GM23248 (cell line): ENCODE data around the gene GRIK3. TPM values are rescaled to one million over a fixed set of nuclear protein-coding genes. Genes with fewer than 3 reads are reported as not detected.

ENCODE experiments used
- DNase-seq: peaks from one replicate; pipeline ENCODE4 v3.0.0-alpha.2; 2015
- H2AFZ ChIP-seq: fragments of 200-600 bp; sonication (generic); 2 replicates; pipeline ENCODE4 v1.6.1; 2016; ENCODE audit warnings: antibody characterized with exemption
- H3F3A ChIP-seq: fragments of 200-600 bp; sonication (generic); 2 replicates; pipeline ENCODE4 v1.6.1; 2016; ENCODE audit warnings: mild to moderate bottlenecking, antibody characterized with exemption, mixed run types; ENCODE audit not compliant: insufficient read depth
- H3K27ac ChIP-seq: fragments of 200-600 bp; sonication (generic); 2 replicates; pipeline ENCODE4 v1.5.1; 2016; ENCODE audit warnings: mild to moderate bottlenecking
- H3K27me3 ChIP-seq: fragments of 200-600 bp; sonication (generic); replicated peaks from 2 replicates; pipeline ENCODE4 v1.6.1; 2016; ENCODE audit warnings: mild to moderate bottlenecking; ENCODE audit not compliant: insufficient read depth
- H3K36me3 ChIP-seq: fragments of 200-600 bp; sonication (generic); 2 replicates; pipeline ENCODE4 v1.6.1; 2016; ENCODE audit warnings: low read depth, mild to moderate bottlenecking
- H3K4me1 ChIP-seq: fragments of 200-600 bp; sonication (generic); 2 replicates; pipeline ENCODE4 v1.6.1; 2016; ENCODE audit warnings: mild to moderate bottlenecking; ENCODE audit not compliant: insufficient read depth
- H3K4me2 ChIP-seq: fragments of 200-600 bp; sonication (generic); one replicate; pipeline ENCODE4 v1.6.1; 2016; ENCODE audit warnings: mild to moderate bottlenecking; ENCODE audit not compliant: unreplicated experiment
- H3K4me3 ChIP-seq: fragments of 200-600 bp; sonication (generic); 2 replicates; pipeline ENCODE4 v1.5.1; 2016; ENCODE audit warnings: mild to moderate bottlenecking
- H3K79me2 ChIP-seq: fragments of 200-600 bp; sonication (generic); 2 replicates; pipeline ENCODE4 v1.6.1; 2016; ENCODE audit warnings: mild to moderate bottlenecking; ENCODE audit not compliant: insufficient read depth
- H3K9ac ChIP-seq: fragments of 200-600 bp; sonication (generic); 2 replicates; pipeline ENCODE4 v1.6.1; 2016; ENCODE audit warnings: mild to moderate bottlenecking
- H3K9me2 ChIP-seq: fragments of 200-600 bp; sonication (generic); 2 replicates; pipeline ENCODE4 v1.6.1; 2016; ENCODE audit warnings: mixed run types, mild to moderate bottlenecking, moderate library complexity; ENCODE audit not compliant: insufficient read depth
- H3K9me3 ChIP-seq: fragments of 200-600 bp; sonication (generic); one replicate; pipeline ENCODE4 v1.6.1; 2017; ENCODE audit warnings: low read depth
- H4K20me1 ChIP-seq: fragments of 200-600 bp; sonication (generic); 2 replicates; pipeline ENCODE4 v1.6.0; 2016; ENCODE audit not compliant: insufficient read depth
- EZH2 ChIP-seq: fragments of 200-600 bp; sonication (generic); IDR thresholded peaks from 2 replicates; pipeline ENCODE4 v1.6.1; 2018; ENCODE audit warnings: antibody characterized with exemption, mild to moderate bottlenecking; ENCODE audit not compliant: insufficient read depth, poor library complexity, severe bottlenecking
- EZH2phosphoT487 ChIP-seq: fragments of 200-600 bp; sonication (generic); IDR thresholded peaks from 2 replicates; pipeline ENCODE4 v1.6.1; 2018; ENCODE audit warnings: antibody characterized with exemption, moderate library complexity, mild to moderate bottlenecking, low read depth; ENCODE audit not compliant: insufficient read depth
- WGBS, 2 experiments: methylation state at CpG; one replicate each; pipeline ENCODE4 v1.1.6; 2015 to 2017; ENCODE audit warnings: low lambda C conversion rate in 2 of 2, low coverage in 1 of 2; ENCODE audit errors: missing lambda C conversion rate in 2 of 2; 5-methylcytosine and 5-hydroxymethylcytosine counted together
- in situ Hi-C: fragments of 300-500 bp; cut with MboI; formaldehyde crosslinking; loops from 2 replicates; pipeline ENCODE4 v1.15.0; 2020
- polyA plus RNA-seq: library from polyadenylated mRNA; unstranded; fragments of >200 nt; fragmentation: Nextera tagmentation; extraction: Ambion mirVana; gene quantifications from 2 replicates; pipeline ENCODE4 v1.2.1, GENCODE V29; 2016
- total RNA-seq: library from RNA; depleted of rRNA; stranded (reverse); fragments of >200 nt; shearing (Covaris generic); gene quantifications from 2 replicates; pipeline ENCODE4 v1.2.3, GENCODE V29; 2014

Gene GRIK3
- total and polyA plus RNA-seq, 2 experiments from 2014 or later, result not detected

GRCh38 chr1:36825226-36825625 lies 209.1 kb downstream of the GRIK3 start:
- no peaks in the 10 kb centered on the region for H3K79me2 ChIP-seq
- H3K4me1 ChIP-seq, result no peaks in the 10 kb centered on the region
- H3K9ac ChIP-seq, result no peak overlapping the region
- H3K36me3 ChIP-seq, result no peaks in the 10 kb centered on the region
- WGBS, 2 experiments, result 31 to 38% methylated on average over 6 of the region's 6 CpGs
- in situ Hi-C loops, result no loop called here
- H3K4me3 ChIP-seq, result no peak overlapping the region
- H3K9me2 ChIP-seq, result no peaks in the 10 kb centered on the region
- TF ChIP-seq EZH2phosphoT487 (no peak), EZH2 (no peak)
- DNase-seq, result no peak
- H3K27ac ChIP-seq, result no peak overlapping the region
- no peaks in the 10 kb centered on the region for H3K9me3 ChIP-seq
- H2AFZ ChIP-seq, result no peak overlapping the region
- no peaks in the 10 kb centered on the region for H3F3A ChIP-seq
- no peak overlapping the region for H3K4me2 ChIP-seq
- H3K27me3 ChIP-seq, result no peaks in the 10 kb centered on the region; the same call in 1 of the 2 replicates
- no peaks in the 10 kb centered on the region for H4K20me1 ChIP-seq

GRCh38 chr1:36824390-36824861 lies 209.9 kb downstream of the GRIK3 start:
- no peaks in the 10 kb centered on the region for H3K9me2 ChIP-seq
- no peak for DNase-seq
- in situ Hi-C loops, result no loop called here

GRCh38 chr1:36822648-36823047 lies 211.7 kb downstream of the GRIK3 start:
- 6 to 10% methylated on average over 2 of the region's 2 CpGs for WGBS, 2 experiments
- Histone ChIP-seq H3F3A (no peaks in the 10 kb centered on the region), H4K20me1 (no peaks in the 10 kb centered on the region), H3K4me2 (no peak overlapping the region), H2AFZ (no peak overlapping the region), H3K9me3 (no peaks in the 10 kb centered on the region), H3K9me2 (no peaks in the 10 kb centered on the region), H3K9ac (no peak overlapping the region), H3K79me2 (no peaks in the 10 kb centered on the region), H3K27me3 (no peaks in the 10 kb centered on the region; the same call in 1 of the 2 replicates), H3K36me3 (no peaks in the 10 kb centered on the region), H3K4me3 (no peak overlapping the region), H3K4me1 (no peaks in the 10 kb centered on the region), H3K27ac (no peak overlapping the region)
- DNase-seq, result no peak
- TF ChIP-seq EZH2, result no peak
- TF ChIP-seq EZH2phosphoT487, result no peak
- in situ Hi-C loops, result no loop called here

More at GRCh38 chr1:36824390-36824861, 209.9 kb downstream of the GRIK3 start:
- Histone ChIP-seq H3K4me1 (no peaks in the 10 kb centered on the region), H3K4me3 (no peak overlapping the region), H3K27ac (no peak overlapping the region), H2AFZ (no peak overlapping the region), H3K36me3 (no peaks in the 10 kb centered on the region), H3K4me2 (no peak overlapping the region), H3K9ac (no peak overlapping the region), H3K9me3 (no peaks in the 10 kb centered on the region), H3K27me3 (no peaks in the 10 kb centered on the region; the same call in 1 of the 2 replicates), H3F3A (no peaks in the 10 kb centered on the region), H3K79me2 (no peaks in the 10 kb centered on the region), H4K20me1 (no peaks in the 10 kb centered on the region)
- TF ChIP-seq EZH2, result no peak
- TF ChIP-seq EZH2phosphoT487, result no peak
- WGBS, 2 experiments, result 2 to 5% methylated on average over 12 of the region's 12 CpGs

- H3K27ac ChIP-seq, result no peak overlapping the region
- no peaks in the 10 kb centered on the region for H3K9me2 ChIP-seq
- H3F3A ChIP-seq, result no peaks in the 10 kb centered on the region
- no peak overlapping the region for H3K4me3 ChIP-seq
- in situ Hi-C loops, result no loop called here
- H3K27me3 ChIP-seq, result no peaks in the 10 kb centered on the region; the same call in 1 of the 2 replicates
- TF ChIP-seq EZH2 (no peak), EZH2phosphoT487 (no peak)
- H3K9ac ChIP-seq, result no peak overlapping the region
- H3K36me3 ChIP-seq, result no peaks in the 10 kb centered on the region
- DNase-seq, result no peak
- no peak overlapping the region for H3K4me2 ChIP-seq
- H3K4me1 ChIP-seq, result no peaks in the 10 kb centered on the region
- H4K20me1 ChIP-seq, result no peaks in the 10 kb centered on the region
- 8 to 22% methylated on average over 7 of the region's 7 CpGs for WGBS, 2 experiments
- no peaks in the 10 kb centered on the region for H3K9me3 ChIP-seq
- H2AFZ ChIP-seq, result no peak overlapping the region
- H3K79me2 ChIP-seq, result no peaks in the 10 kb centered on the region
Observed at GRCh38 chr1:36821386-36821785, 212.9 kb downstream of the GRIK3 start.

GRCh38 chr1:36818771-36819170 lies 215.5 kb downstream of the GRIK3 start:
- H3K4me1 ChIP-seq, result no peaks in the 10 kb centered on the region
- no peak overlapping the region for H3K27ac ChIP-seq
- H3K4me2 ChIP-seq, result no peak overlapping the region
- TF ChIP-seq EZH2phosphoT487 (no peak), EZH2 (no peak)
- H3K9ac ChIP-seq, result no peak overlapping the region
- H3K9me3 ChIP-seq, result no peaks in the 10 kb centered on the region
- no peaks in the 10 kb centered on the region for H3K9me2 ChIP-seq
- no peaks in the 10 kb centered on the region for H3K79me2 ChIP-seq
- H3K27me3 ChIP-seq, result no peaks in the 10 kb centered on the region
- no peak overlapping the region for H2AFZ ChIP-seq
- WGBS, 2 experiments, result 11 to 18% methylated on average over 2 of the region's 2 CpGs
- in situ Hi-C loops, result no loop called here
- H3K4me3 ChIP-seq, result no peak overlapping the region
- H4K20me1 ChIP-seq, result no peaks in the 10 kb centered on the region
- no peak for DNase-seq
- H3K36me3 ChIP-seq, result no peaks in the 10 kb centered on the region
- no peaks in the 10 kb centered on the region for H3F3A ChIP-seq
